Gastrocnemius medialis (tissue), 4 donors: Measurements from ENCODE around the gene DPM2.

Experiments used
- CTCF ChIP-seq, 5 experiments: fragments of 450-650 bp in 3 of 5; fragments of 200-600 bp in 2 of 5; sonication (generic) in 2 of 5; IDR thresholded peaks in 4 of 5; conservative IDR thresholded peaks in 1 of 5; 1 replicate in 4 of 5; 2 replicates in 1 of 5; pipeline ENCODE4 v1.5.1; 2016 to 2019; ENCODE audit warnings: antibody characterized with exemption in 5 of 5, mild to moderate bottlenecking in 3 of 5, moderate library complexity in 3 of 5
- POLR2A ChIP-seq, 2 donors: fragments of 450-650 bp; IDR thresholded peaks; one replicate each; pipeline ENCODE4 v1.6.1; 2017; ENCODE audit warnings: antibody characterized with exemption in 2 of 2, mild to moderate bottlenecking in 2 of 2, moderate library complexity in 2 of 2

GRCh38 chr9:127908660-127908926, 29.1 kb downstream of the DPM2 start:
- no peak for TF ChIP-seq CTCF (IDR thresholded peaks at IDR 0.05 in 4 of 5, conservative IDR thresholded peaks at IDR 0.05 in 1 of 5)
- TF ChIP-seq POLR2A (IDR thresholded peaks at IDR 0.05), result no peak
